Heart right ventricle (tissue), 16 donors: ENCODE measurements around the gene PODN. TPM values are rescaled to one million over a fixed set of nuclear protein-coding genes. Genes with fewer than 3 reads are reported as not detected.
A peak's percentile ranks its signal among the peaks of the same experiment; 100 is the strongest.

Experiments used
- ATAC-seq, 8 donors: fragments of 200-7000 bp; cut with Tn5 transposase; one replicate each; pipeline ENCODE4 v1.9.1; 2020; ENCODE audit warnings: mild to moderate bottlenecking in 8 of 8, moderate library complexity in 8 of 8, moderate number of reproducible peaks in 1 of 8
- DNase-seq, 2 donors: peaks; one replicate each; pipeline ENCODE4 v3.0.0-alpha.2; 2020
- H3K27ac ChIP-seq, 10 donors: fragments of 200-600 bp; sonication (generic) in 2 of 10; one replicate each; pipeline versions ENCODE4 v1.5.0 to v1.8.0; 2020 to 2022; ENCODE audit warnings: mild to moderate bottlenecking in 3 of 10
- H3K27me3 ChIP-seq, 7 donors: fragments of 200-600 bp; one replicate each; pipeline ENCODE4 v1.8.0; 2021 to 2022; ENCODE audit warnings: mild to moderate bottlenecking in 2 of 7
- H3K36me3 ChIP-seq, 9 donors: fragments of 200-600 bp; sonication (generic) in 1 of 9; one replicate each; pipeline versions ENCODE4 v1.5.0 to v1.8.0; 2020 to 2022; ENCODE audit warnings: mild to moderate bottlenecking in 2 of 9
- H3K4me1 ChIP-seq, 9 donors: fragments of 200-600 bp; sonication (generic) in 1 of 9; one replicate each; pipeline versions ENCODE4 v1.5.0 to v1.8.0; 2020 to 2022; ENCODE audit warnings: mild to moderate bottlenecking in 4 of 9
- H3K4me3 ChIP-seq, 10 donors: fragments of 200-600 bp; sonication (generic) in 2 of 10; one replicate each; pipeline versions ENCODE4 v1.5.0 to v1.8.0; 2020 to 2022; ENCODE audit warnings: mild to moderate bottlenecking in 7 of 10, moderate library complexity in 2 of 10
- H3K9me3 ChIP-seq, 11 donors: fragments of 200-600 bp in 10 of 11; sonication (generic) in 2 of 11; one replicate each; pipeline versions ENCODE4 v1.5.0 to v1.8.0; 2013 to 2022; ENCODE audit warnings: mild to moderate bottlenecking in 2 of 11, control low read depth in 1 of 11, moderate library complexity in 1 of 11
- WGBS, 2 donors: extraction: QIAGEN DNeasy Blood & Tissue Kit; methylation state at CpG; one replicate each; pipeline ENCODE4 v1.1.7; 2013; ENCODE audit warnings: inconsistent platforms in 1 of 2; 5-methylcytosine and 5-hydroxymethylcytosine counted together
- intact Hi-C, 10 donors: fragments of 100-400 bp; cut with DNase I; formaldehyde crosslinking; loops; one replicate each; pipeline versions ENCODE4 v1.11.1 to v1.14.2; 2022
- polyA plus RNA-seq, 2 donors: library from polyadenylated mRNA; stranded (reverse); fragments of 200-250 nt; gene quantifications; one replicate each; pipeline ENCODE4 v1.2.3, GENCODE V29; 2013
- total RNA-seq, 10 donors: library from RNA; stranded (reverse); fragmentation: NEBNext Ultra II Directional in 3 of 10; extraction: Animal tissue kit (Norgen Biotek cat#: 25700) in 3 of 10; gene quantifications; one replicate each; pipeline versions ENCODE4 v1.2.1 to v1.2.4, GENCODE V29; 2021 to 2023
- TF ChIP-seq, protein P1 (sequence below), 9 donors: fragments of 200-600 bp; sonication (generic) in 2 of 9; IDR thresholded peaks; one replicate each; pipeline versions ENCODE4 v1.5.0 to v1.8.0; 2021 to 2022; ENCODE audit warnings: antibody characterized with exemption in 9 of 9, mild to moderate bottlenecking in 5 of 9, moderate library complexity in 1 of 9
- donor health status: Arrhythmogenic right ventricular cardiomyopathy.
- donor health status: ischemic (EF 13 %, LVEDD 7.1; RV severe dilation, severe dysfunction).
- donor health status: healthy with polysubstance abuse.
- donor health status: DM: no; HTN: yes; CAD: no.
- donor health status: DM: no; HTN: no; CAD: no.
- donor health status: ischemic (EF 25% LVEDD 6.9; RV normal size, moderate dysfunction).
- donor health status: ischemic (EF 25% LVEDD 5.7; RV mildly dilated, moderate dysfunction).
- donor health status: healthy.
- donor health status: DM: yes; HTN: yes; CAD: no.
- donor health status: Ischemic cardiomyopathy.
- donor health status: ischemic (EF 35%, LVEDD 5.7; RV mildly dilated, moderate dysfunction).
- donor health status: nonischemic (EF 11% LVEDD 7.7; RV severe dilation, severe dysfunction).
- donor health status: DM: yes; HTN: yes; CAD: no.
- donor health status: PGD.
- donor health status: ischemic (EF 29% LVEDD 5.4; RV normal size, mild dysfunction).
- donor health status: nonischemic (EF 23%, LVEDD 6.1; RV moderate dilation, normal function).

The PODN gene
- total and polyA plus RNA-seq, 12 donors, result 11.2 to 27.4 (median 15.4) TPM

DNA sequence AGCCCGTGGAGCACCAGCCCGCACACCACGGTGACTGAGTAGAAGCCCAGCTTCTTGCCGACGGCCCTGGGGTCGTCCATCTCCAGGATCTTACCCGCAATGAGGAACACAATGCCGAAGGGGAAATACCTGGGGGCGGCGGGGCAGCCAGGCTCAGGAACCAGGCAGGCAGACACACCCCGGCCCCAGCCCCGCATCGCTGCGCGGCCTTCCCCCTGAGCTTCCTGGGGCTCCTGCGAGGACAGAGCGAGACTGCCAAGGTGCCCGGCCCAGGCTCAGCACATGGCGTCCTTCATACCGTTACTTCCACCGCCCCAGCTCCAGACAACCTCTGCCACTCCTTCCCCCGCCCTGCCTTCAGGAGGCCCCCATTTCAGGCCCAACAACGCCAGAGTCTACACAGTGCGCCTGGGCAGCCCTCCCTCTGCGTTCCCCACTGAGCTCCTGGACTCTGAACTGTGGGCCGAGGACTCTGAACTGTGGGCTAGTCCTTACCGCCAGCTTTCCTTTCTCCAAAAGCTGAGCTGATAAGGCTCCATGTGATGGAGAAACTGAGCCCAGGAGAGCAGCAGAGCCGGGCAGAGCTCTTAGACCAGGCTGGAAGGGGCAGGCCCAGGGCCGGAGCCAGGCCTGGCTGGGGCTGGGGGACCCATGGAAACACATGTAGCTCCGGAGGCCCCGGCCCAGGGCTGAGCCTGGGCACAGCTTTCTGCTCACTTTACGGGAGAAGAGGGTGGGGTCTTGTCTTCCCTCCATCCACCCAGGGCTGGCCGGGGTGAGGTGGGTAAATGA, 30.8 kb downstream of the PODN start:
- peaks cover 7 to 35% (median 20%) of the 10 kb centered on the region in 9 donors for H3K4me1 ChIP-seq
- WGBS, 2 donors, result 92% methylated on average over 33 of the region's 33 CpGs
- H3K27ac ChIP-seq, result peak overlapping the region in 1 of 10 donors; percentile 9
- intact Hi-C loops, result no loop called here
- no peaks in the 10 kb centered on the region for H3K27me3 ChIP-seq
- peaks cover 0 to 15% (median 0%) of the 10 kb centered on the region in 11 donors for H3K9me3 ChIP-seq
- ATAC-seq, result no peak
- H3K36me3 ChIP-seq, result no peaks in the 10 kb centered on the region
- no peak for DNase-seq
- TF ChIP-seq, protein P1, sequence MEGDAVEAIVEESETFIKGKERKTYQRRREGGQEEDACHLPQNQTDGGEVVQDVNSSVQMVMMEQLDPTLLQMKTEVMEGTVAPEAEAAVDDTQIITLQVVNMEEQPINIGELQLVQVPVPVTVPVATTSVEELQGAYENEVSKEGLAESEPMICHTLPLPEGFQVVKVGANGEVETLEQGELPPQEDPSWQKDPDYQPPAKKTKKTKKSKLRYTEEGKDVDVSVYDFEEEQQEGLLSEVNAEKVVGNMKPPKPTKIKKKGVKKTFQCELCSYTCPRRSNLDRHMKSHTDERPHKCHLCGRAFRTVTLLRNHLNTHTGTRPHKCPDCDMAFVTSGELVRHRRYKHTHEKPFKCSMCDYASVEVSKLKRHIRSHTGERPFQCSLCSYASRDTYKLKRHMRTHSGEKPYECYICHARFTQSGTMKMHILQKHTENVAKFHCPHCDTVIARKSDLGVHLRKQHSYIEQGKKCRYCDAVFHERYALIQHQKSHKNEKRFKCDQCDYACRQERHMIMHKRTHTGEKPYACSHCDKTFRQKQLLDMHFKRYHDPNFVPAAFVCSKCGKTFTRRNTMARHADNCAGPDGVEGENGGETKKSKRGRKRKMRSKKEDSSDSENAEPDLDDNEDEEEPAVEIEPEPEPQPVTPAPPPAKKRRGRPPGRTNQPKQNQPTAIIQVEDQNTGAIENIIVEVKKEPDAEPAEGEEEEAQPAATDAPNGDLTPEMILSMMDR (IDR thresholded peaks at IDR 0.05), result no peak
- no peak overlapping the region for H3K4me3 ChIP-seq

DNA sequence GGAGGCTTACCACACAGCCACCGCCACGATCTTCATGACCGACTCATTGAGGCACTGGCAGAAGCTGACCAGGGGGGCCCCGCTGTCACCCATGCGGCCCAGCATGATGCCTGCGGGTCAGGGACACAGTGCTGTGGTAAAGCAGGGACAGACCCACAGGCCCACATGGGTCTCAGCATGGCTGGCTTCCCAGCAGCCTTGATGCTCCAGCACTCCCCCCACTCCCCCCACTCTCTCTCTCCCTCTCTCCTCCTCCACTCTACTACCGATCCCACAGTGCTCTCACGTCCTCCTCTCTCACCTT, 31.4 kb downstream of the PODN start:
- ATAC-seq, result no peak
- Histone ChIP-seq H3K36me3 (no peaks in the 10 kb centered on the region), H3K9me3 (peaks cover 0 to 19% (median 0%) of the 10 kb centered on the region in 11 donors), H3K27ac (no peak overlapping the region), H3K4me1 (peaks cover 7 to 35% (median 20%) of the 10 kb centered on the region in 9 donors), H3K4me3 (no peak overlapping the region), H3K27me3 (no peaks in the 10 kb centered on the region)
- WGBS, 2 donors, result 88 to 93% methylated on average over 8 of the region's 8 CpGs
- TF ChIP-seq, protein P1 (IDR thresholded peaks at IDR 0.05), result no peak
- intact Hi-C loops, result no loop called here
- no peak for DNase-seq

DNA sequence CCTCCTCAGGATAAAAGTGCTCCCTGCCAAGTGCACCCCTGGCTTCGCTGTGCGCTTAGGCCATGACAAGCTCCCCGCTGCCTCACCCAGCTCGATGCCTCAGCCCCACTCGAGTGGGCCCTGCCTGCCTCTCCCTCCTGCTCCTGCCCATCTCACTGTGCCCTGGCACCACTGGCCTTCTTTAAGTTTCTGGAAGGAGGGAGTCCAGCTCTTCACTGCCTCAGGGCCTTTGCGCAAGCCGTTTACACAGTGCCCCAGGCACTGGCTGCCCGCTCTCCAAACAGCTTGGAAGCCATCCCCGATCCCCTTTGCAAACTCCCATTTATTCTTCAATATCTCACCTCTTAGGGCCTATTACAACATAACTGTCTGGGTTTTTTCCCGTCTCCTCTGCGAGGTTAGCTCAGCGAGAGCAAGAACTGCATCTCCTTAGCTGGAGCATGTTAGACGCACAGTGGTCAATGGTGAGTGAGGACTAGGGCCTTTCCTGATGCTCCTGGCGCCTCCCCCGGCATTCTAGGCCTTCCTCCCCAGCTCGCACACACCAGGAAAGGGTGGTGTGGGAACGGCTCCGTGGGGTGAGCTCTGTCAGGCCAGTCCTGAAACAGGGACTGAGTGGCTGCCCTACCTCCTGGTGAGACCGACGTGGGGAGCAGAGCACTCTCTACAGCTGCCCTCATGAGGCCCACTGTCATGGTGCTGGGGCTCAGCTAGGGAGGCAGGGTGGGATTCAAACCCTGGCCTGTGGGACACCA, 31.9 kb downstream of the PODN start:
- 80 to 82% methylated on average over 20 of the region's 20 CpGs for WGBS, 2 donors
- intact Hi-C loops, result no loop called here
- H3K27me3 ChIP-seq, result no peaks in the 10 kb centered on the region
- peaks cover 7 to 35% (median 20%) of the 10 kb centered on the region in 9 donors for H3K4me1 ChIP-seq
- TF ChIP-seq, protein P1 (IDR thresholded peaks at IDR 0.05), result no peak
- peaks cover 0 to 25% (median 0%) of the 10 kb centered on the region in 11 donors for H3K9me3 ChIP-seq
- H3K27ac ChIP-seq, result peak overlapping the region in 6 of 10 donors; percentile 35 to 77 (median 61)
- no peaks in the 10 kb centered on the region for H3K36me3 ChIP-seq
- no peak overlapping the region for H3K4me3 ChIP-seq
- ATAC-seq (peak in 2 of 8 donors; percentile 18 to 25), DNase-seq (no peak)

DNA sequence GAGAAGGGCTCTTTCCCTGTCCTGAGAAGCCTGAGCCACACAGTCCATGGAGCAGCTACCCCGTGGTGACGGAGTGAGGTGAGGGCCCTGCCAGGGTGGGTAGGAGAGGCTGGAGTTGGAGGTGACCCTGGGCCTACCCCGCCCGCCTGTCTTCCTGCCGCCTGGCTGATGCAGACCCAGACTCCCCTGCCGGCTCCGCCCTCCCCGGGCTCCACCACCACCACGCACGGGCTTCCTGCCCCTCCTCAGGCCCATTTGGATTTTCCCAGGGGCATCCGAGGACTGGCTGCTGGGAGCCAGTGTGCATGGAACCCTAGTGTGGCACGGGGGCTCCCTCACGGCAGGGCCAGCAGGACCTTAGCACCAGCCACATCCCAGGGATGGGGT, 32.5 kb downstream of the PODN start:
- 48 to 60% methylated on average over 11 to 13 of the region's 13 CpGs for WGBS, 2 donors
- peak in 5 of 8 donors; percentile 17 to 72 (median 61) for ATAC-seq
- H3K4me3 ChIP-seq, result no peak overlapping the region
- H3K9me3 ChIP-seq, result peaks cover 0 to 26% (median 0%) of the 10 kb centered on the region in 11 donors
- peak overlapping the region in 6 of 10 donors; percentile 35 to 77 (median 61) for H3K27ac ChIP-seq
- no peaks in the 10 kb centered on the region for H3K36me3 ChIP-seq
- intact Hi-C loops, result no loop called here
- TF ChIP-seq, protein P1 (IDR thresholded peaks at IDR 0.05), result no peak
- DNase-seq, result peak in 1 of 2 donors; percentile 54
- no peaks in the 10 kb centered on the region for H3K27me3 ChIP-seq
- peaks cover 7 to 35% (median 20%) of the 10 kb centered on the region in 9 donors for H3K4me1 ChIP-seq
